ENCODE results near the gene TRIM28.

TRIM28 gene

GRCh38 chr19:58551577-58552471 lies 8.0 kb downstream of the TRIM28 start:
- no peak for TF ChIP-seq CTCF (IDR thresholded peaks at IDR 0.05; ENCODE audit: low read depth, low read length)
- no peak overlapping the region for H3K4me3 ChIP-seq (replicated peaks in 1 of 2; ENCODE audit: low read depth in 2 of 2, low read length in 2 of 2)
- no peak for DNase-seq (ENCODE audit: low read depth in 2 of 2)

- no peak overlapping the region for H3K4me3 ChIP-seq (replicated peaks in 1 of 2; ENCODE audit: low read depth in 2 of 2, low read length in 2 of 2)
- DNase-seq (ENCODE audit: low read depth in 2 of 2), result no peak
- TF ChIP-seq CTCF (IDR thresholded peaks at IDR 0.05; ENCODE audit: low read depth, low read length), result no peak
Observed at GRCh38 chr19:58552655-58553054, 8.8 kb downstream of the TRIM28 start.

- H3K4me3 ChIP-seq (replicated peaks in 1 of 2; ENCODE audit: low read depth in 2 of 2, low read length in 2 of 2), result peak overlapping the region; percentile 80 to 86
- TF ChIP-seq CTCF (IDR thresholded peaks at IDR 0.05; ENCODE audit: low read depth, low read length), result no peak
- no peak for DNase-seq (ENCODE audit: low read depth in 2 of 2)
Observed at GRCh38 chr19:58553799-58554493, 10.1 kb downstream of the TRIM28 start.

GRCh38 chr19:58554494-58555368 lies 10.9 kb downstream of the TRIM28 start, which contains the start of gene CHMP2A:
Gene CHMP2A (minus strand): TSS chr19:58555105. CDS start chr19:58554212, 893 bp downstream.
- no peak for TF ChIP-seq CTCF (IDR thresholded peaks at IDR 0.05; ENCODE audit: low read depth, low read length)
- peak within 1 kb of the TSS; percentile 80 to 86 for H3K4me3 ChIP-seq (replicated peaks in 1 of 2; ENCODE audit: low read depth in 2 of 2, low read length in 2 of 2)
- peak; percentile 98 for DNase-seq (ENCODE audit: low read depth in 2 of 2)

- peak overlapping the region; percentile 80 to 86 for H3K4me3 ChIP-seq (replicated peaks in 1 of 2; ENCODE audit: low read depth in 2 of 2, low read length in 2 of 2)
- TF ChIP-seq CTCF (IDR thresholded peaks at IDR 0.05; ENCODE audit: low read depth, low read length), result no peak
- no peak for DNase-seq (ENCODE audit: low read depth in 2 of 2)
Observed at GRCh38 chr19:58555369-58555885, 11.6 kb downstream of the TRIM28 start.
